GM20000 (cell line): ENCODE measurements around the gene HMCN2.

Experiments
- DNase-seq: peaks from one replicate; pipeline ENCODE4 v3.0.0; 2012; ENCODE audit warnings: low spot score
- TF ChIP-seq, protein P1 (sequence below): IDR thresholded peaks from 2 replicates; pipeline ENCODE4 v1.5.1; 2012; ENCODE audit warnings: mild to moderate bottlenecking, control low read depth; ENCODE audit errors: extremely low read depth, missing control alignments

Gene HMCN2

DNA sequence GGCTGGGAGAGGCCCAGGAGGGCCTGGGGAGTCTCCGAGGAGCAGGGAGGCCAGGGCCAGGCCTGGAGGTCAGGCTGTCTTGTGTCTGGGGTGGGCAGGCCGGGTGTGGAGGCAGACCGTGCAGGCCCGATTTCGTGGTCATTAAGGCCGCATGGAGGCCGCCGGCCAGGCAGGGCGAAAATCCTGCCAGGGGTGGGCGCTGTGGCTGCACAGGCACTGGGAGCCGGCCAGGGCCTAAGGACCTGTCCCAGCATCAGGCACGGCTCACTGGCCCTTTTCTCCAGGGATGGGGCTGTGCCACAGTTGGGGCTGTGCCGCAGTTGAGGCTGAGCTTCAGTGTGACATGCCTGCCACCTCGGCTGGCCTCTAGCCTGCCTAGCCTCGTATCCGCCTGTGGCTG, 215.1 kb downstream of the HMCN2 start:
- TF ChIP-seq, protein P1, sequence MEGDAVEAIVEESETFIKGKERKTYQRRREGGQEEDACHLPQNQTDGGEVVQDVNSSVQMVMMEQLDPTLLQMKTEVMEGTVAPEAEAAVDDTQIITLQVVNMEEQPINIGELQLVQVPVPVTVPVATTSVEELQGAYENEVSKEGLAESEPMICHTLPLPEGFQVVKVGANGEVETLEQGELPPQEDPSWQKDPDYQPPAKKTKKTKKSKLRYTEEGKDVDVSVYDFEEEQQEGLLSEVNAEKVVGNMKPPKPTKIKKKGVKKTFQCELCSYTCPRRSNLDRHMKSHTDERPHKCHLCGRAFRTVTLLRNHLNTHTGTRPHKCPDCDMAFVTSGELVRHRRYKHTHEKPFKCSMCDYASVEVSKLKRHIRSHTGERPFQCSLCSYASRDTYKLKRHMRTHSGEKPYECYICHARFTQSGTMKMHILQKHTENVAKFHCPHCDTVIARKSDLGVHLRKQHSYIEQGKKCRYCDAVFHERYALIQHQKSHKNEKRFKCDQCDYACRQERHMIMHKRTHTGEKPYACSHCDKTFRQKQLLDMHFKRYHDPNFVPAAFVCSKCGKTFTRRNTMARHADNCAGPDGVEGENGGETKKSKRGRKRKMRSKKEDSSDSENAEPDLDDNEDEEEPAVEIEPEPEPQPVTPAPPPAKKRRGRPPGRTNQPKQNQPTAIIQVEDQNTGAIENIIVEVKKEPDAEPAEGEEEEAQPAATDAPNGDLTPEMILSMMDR = no peak
- no peak for DNase-seq

DNA sequence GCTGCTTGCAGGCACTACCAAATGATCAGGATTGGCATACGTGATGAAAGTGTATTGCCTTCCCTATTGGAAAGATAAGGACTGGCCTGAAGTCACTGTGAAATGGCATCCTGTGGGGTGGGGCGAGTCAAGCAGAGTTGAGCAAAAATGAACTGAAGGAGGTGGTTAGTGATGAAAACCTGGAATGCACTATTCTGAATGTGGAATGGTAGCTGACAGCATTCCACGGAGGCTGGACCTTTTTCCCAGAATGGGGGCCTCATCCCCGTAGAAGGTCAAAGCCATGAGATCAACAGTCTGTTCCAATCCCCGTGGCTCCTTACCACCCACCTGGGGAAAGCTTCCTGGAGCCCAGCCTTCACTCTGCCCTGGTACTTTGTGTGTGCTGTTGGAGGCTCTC, 216.9 kb downstream of the HMCN2 start:
- TF ChIP-seq, protein P1 = no peak

DNA sequence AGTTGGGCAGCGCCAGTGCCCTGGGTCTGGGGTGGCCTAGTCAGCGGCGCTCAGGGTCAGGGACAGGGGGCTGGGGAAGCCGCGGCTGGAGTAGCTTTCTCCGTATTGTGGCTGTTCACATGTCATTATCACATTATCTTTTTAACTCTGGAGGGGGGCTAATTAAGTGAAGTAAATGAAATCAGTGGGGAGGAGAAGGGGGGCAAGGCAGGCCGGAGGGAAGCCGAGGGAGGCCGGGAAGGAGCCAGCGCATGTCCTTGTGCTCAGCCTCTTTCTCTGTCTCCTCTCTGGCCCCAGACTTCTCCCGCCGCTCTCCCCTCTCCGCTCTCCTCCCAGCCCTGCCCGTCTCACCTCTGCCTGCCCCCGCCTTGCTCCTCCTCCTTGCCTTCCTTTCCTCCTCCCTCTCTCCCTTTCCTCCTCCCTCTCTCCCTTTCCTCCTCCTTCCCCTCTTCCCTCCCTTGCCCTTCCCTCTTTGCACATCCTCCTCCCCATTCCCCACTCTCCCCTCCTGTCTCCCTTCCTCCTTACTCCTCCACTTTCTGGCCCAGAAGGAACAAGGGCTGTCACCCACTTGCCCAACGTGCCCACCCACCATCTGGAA, 217.9 kb downstream of the HMCN2 start:
- no peak for DNase-seq
- TF ChIP-seq, protein P1 = no peak

More for the DNA sequence above, 216.9 kb downstream of the HMCN2 start:
- DNase-seq = no peak
